Neural cell (in vitro differentiated cells): ENCODE data around the gene NAGS.

ENCODE experiments used
- CTCF ChIP-seq: fragments of 450-650 bp; IDR thresholded peaks from 2 replicates; pipeline ENCODE4 v1.5.1; 2014; ENCODE audit warnings: antibody characterized with exemption, mild to moderate bottlenecking, moderate library complexity; ENCODE audit not compliant: poor library complexity, severe bottlenecking
- EP300 ChIP-seq: fragments of 450-650 bp; conservative IDR thresholded peaks from 2 replicates; pipeline ENCODE4 v1.6.1; 2014; ENCODE audit warnings: antibody characterized with exemption, mild to moderate bottlenecking, moderate library complexity; ENCODE audit not compliant: poor library complexity, severe bottlenecking
- RAD21 ChIP-seq: fragments of 450-650 bp; conservative IDR thresholded peaks from 2 replicates; pipeline ENCODE4 v1.6.1; 2014; ENCODE audit warnings: antibody characterized with exemption, mild to moderate bottlenecking, moderate library complexity
- SMC3 ChIP-seq: fragments of 450-650 bp; conservative IDR thresholded peaks from 2 replicates; pipeline ENCODE4 v1.6.1; 2014; ENCODE audit warnings: antibody characterized with exemption, mild to moderate bottlenecking, moderate library complexity; ENCODE audit not compliant: poor library complexity
- TAF1 ChIP-seq: IDR thresholded peaks from 2 replicates; pipeline ENCODE4 v1.6.1; 2012; ENCODE audit warnings: low read depth

GRCh38 chr17:44011876-44012275 is 7.5 kb downstream of the NAGS start:
- TF ChIP-seq EP300 (no peak), TAF1 (no peak), CTCF (no peak), SMC3 (no peak), RAD21 (no peak)
